CD14-positive monocyte (primary cell): ENCODE results near the gene CD3E. TPM values are rescaled to one million over a fixed set of nuclear protein-coding genes. Genes with fewer than 3 reads are reported as not detected.

ENCODE experiments used
- DNase-seq, 3 donors: peaks; one replicate each; pipeline ENCODE4 v3.0.0-alpha.2; 2011 to 2022
- H2AFZ ChIP-seq: 2 replicates; pipeline ENCODE4 v1.6.0; 2012; ENCODE audit warnings: mild to moderate bottlenecking, low read depth, low read length, inconsistent platforms; ENCODE audit not compliant: insufficient read depth, poor library complexity, severe bottlenecking
- H3K27ac ChIP-seq, 2 donors: 1 replicate in 1 of 2; 2 replicates in 1 of 2; pipeline ENCODE4 v1.5.1; 2012 to 2013; ENCODE audit warnings: low read length in 2 of 2, control low read depth in 1 of 2, inconsistent platforms in 1 of 2, low read depth in 1 of 2, mild to moderate bottlenecking in 1 of 2
- H3K27me3 ChIP-seq, 2 donors: one replicate each; pipeline versions ENCODE4 v1.6.0 to v1.6.1; 2011 to 2013; ENCODE audit warnings: low read length in 2 of 2; ENCODE audit not compliant: control insufficient read depth in 2 of 2, insufficient read depth in 2 of 2
- H3K36me3 ChIP-seq, 2 donors: replicated peaks in 1 of 2; 1 replicate in 1 of 2; 2 replicates in 1 of 2; pipeline versions ENCODE4 v1.5.1 to v1.6.1; 2012 to 2013; ENCODE audit warnings: low read length in 2 of 2, control low read depth in 1 of 2, inconsistent platforms in 1 of 2, mild to moderate bottlenecking in 1 of 2; ENCODE audit not compliant: insufficient read depth in 2 of 2, control insufficient read depth in 1 of 2
- H3K4me1 ChIP-seq, 2 donors: 1 replicate in 1 of 2; 2 replicates in 1 of 2; pipeline versions ENCODE4 v1.5.1 to v1.6.1; 2012 to 2013; ENCODE audit warnings: low read length in 2 of 2, control low read depth in 1 of 2, inconsistent platforms in 1 of 2, mild to moderate bottlenecking in 1 of 2, moderate library complexity in 1 of 2; ENCODE audit not compliant: insufficient read depth in 2 of 2, control insufficient read depth in 1 of 2
- H3K4me2 ChIP-seq: replicated peaks from 2 replicates; pipeline ENCODE3; 2012; ENCODE audit warnings: low read length, moderate library complexity, mild to moderate bottlenecking; ENCODE audit not compliant: poor library complexity, severe bottlenecking; ENCODE audit errors: extremely low read depth
- H3K4me3 ChIP-seq, 3 experiments: fragments of 200-600 bp in 1 of 3; sonication (generic) in 1 of 3; replicated peaks in 1 of 3; 1 replicate in 2 of 3; 2 replicates in 1 of 3; pipeline ENCODE4 v1.5.1; 2011 to 2013; ENCODE audit warnings: low read length in 3 of 3, mild to moderate bottlenecking in 3 of 3, control low read depth in 2 of 3, low read depth in 2 of 3, inconsistent platforms in 1 of 3, moderate library complexity in 1 of 3
- H3K79me2 ChIP-seq: 2 replicates; pipeline ENCODE4 v1.6.0; 2012; ENCODE audit warnings: mild to moderate bottlenecking, control low read depth, inconsistent platforms, low read length, moderate library complexity; ENCODE audit not compliant: insufficient read depth
- H3K9ac ChIP-seq: 2 replicates; pipeline ENCODE4 v1.6.0; 2017; ENCODE audit warnings: low read length, mild to moderate bottlenecking; ENCODE audit not compliant: insufficient read depth, poor library complexity, severe bottlenecking
- H3K9me3 ChIP-seq, 2 donors: replicated peaks in 1 of 2; 1 replicate in 1 of 2; 2 replicates in 1 of 2; pipeline versions ENCODE4 v1.5.1 to v1.6.1; 2012 to 2013; ENCODE audit warnings: low read length in 2 of 2, control low read depth in 1 of 2; ENCODE audit not compliant: control insufficient read depth in 1 of 2, insufficient read depth in 1 of 2
- H4K20me1 ChIP-seq: 2 replicates; pipeline ENCODE4 v1.6.0; 2012; ENCODE audit warnings: mild to moderate bottlenecking, low read length, control low read depth, moderate library complexity; ENCODE audit not compliant: insufficient read depth
- H3K27ac Mint-ChIP-seq, 7 donors: one replicate each; pipeline ENCODE4 v1.8.0; 2020; ENCODE audit warnings: mild to moderate bottlenecking in 7 of 7, mixed read lengths in 7 of 7, moderate library complexity in 6 of 7, inconsistent platforms in 2 of 7
- H3K27me3 Mint-ChIP-seq, 3 donors: one replicate each; pipeline ENCODE4 v1.8.0; 2021 to 2022; ENCODE audit warnings: low read depth in 3 of 3, mild to moderate bottlenecking in 3 of 3, mixed read lengths in 3 of 3, moderate library complexity in 3 of 3, inconsistent platforms in 1 of 3
- H3K36me3 Mint-ChIP-seq, 2 donors: one replicate each; pipeline ENCODE4 v1.8.0; 2020; ENCODE audit warnings: mixed read lengths in 2 of 2, inconsistent platforms in 1 of 2, mild to moderate bottlenecking in 1 of 2
- H3K4me1 Mint-ChIP-seq: one replicate; pipeline ENCODE4 v1.8.0; 2020; ENCODE audit warnings: mild to moderate bottlenecking, mixed read lengths
- H3K4me3 Mint-ChIP-seq, 2 donors: one replicate each; pipeline ENCODE4 v1.8.0; 2020; ENCODE audit warnings: mild to moderate bottlenecking in 2 of 2, mixed read lengths in 2 of 2, moderate library complexity in 1 of 2
- H3K9me3 Mint-ChIP-seq, 7 donors: one replicate each; pipeline ENCODE4 v1.8.0; 2020 to 2022; ENCODE audit warnings: mixed read lengths in 7 of 7, mild to moderate bottlenecking in 6 of 7, moderate library complexity in 6 of 7, inconsistent platforms in 2 of 7
- CTCF ChIP-seq: fragments of 200-600 bp; IDR thresholded peaks from one replicate; pipeline ENCODE4 v1.8.0; 2022; ENCODE audit warnings: antibody characterized with exemption, mild to moderate bottlenecking
- WGBS: methylation state at CpG from one replicate; pipeline ENCODE4 v1.1.5; 2013; ENCODE audit warnings: missing lambda C conversion rate; ENCODE audit not compliant: insufficient coverage; 5-methylcytosine and 5-hydroxymethylcytosine counted together
- intact Hi-C, 2 donors: fragments of 100-400 bp; cut with micrococcal nuclease; formaldehyde crosslinking; loops; one replicate each; pipeline versions ENCODE4 v1.15.0 to v1.15.1; 2023
- polyA plus RNA-seq, 3 donors: library from polyadenylated mRNA; depleted of rRNA in 1 of 3; unstranded in 2 of 3; stranded (reverse) in 1 of 3; fragments of 300-500 nt in 2 of 3; fragments of >200 nt in 1 of 3; fragmentation: Illumina TruSeq in 2 of 3; gene quantifications; 1 replicate in 2 of 3; 2 replicates in 1 of 3; pipeline ENCODE4 v1.2.3, GENCODE V29; 2012 to 2021

Gene CD3E
- polyA plus RNA-seq, 3 donors, result 0.12 to 1.6 (median 1.5) TPM

- no peak overlapping the region for H2AFZ ChIP-seq
These were observed 18.0 kb upstream of the CD3E start for GRCh38 chr11:118286545-118286944.

GRCh38 chr11:118287006-118287405 lies 17.5 kb upstream of the CD3E start:
- Mint-ChIP-seq H3K27me3 (peaks cover 0 to 4% (median 0%) of the 10 kb centered on the region in 3 donors), H3K36me3 (peaks cover 0 to 1% of the 10 kb centered on the region in 2 donors), H3K9me3 (peaks cover 0 to 3% (median 3%) of the 10 kb centered on the region in 7 donors), H3K4me3 (no peak overlapping the region), H3K4me1 (peaks cover 19% of the 10 kb centered on the region), H3K27ac (no peak overlapping the region)
- Histone ChIP-seq H3K27ac (no peak overlapping the region), H4K20me1 (no peaks in the 10 kb centered on the region), H3K36me3 (no peaks in the 10 kb centered on the region), H3K9me3 (no peaks in the 10 kb centered on the region), H3K27me3 (no peaks in the 10 kb centered on the region), H3K4me3 (no peak overlapping the region), H3K79me2 (no peaks in the 10 kb centered on the region), H3K4me2 (no peak overlapping the region), H2AFZ (no peak overlapping the region), H3K4me1 (peaks cover 12 to 29% of the 10 kb centered on the region in 2 donors), H3K9ac (no peak overlapping the region)
- DNase-seq, result no peak
- WGBS, result no CpG with 5 or more reads among the region's 1 CpG
- intact Hi-C loops, result no loop called here
- TF ChIP-seq CTCF, result no peak

More at GRCh38 chr11:118286545-118286944, 18.0 kb upstream of the CD3E start:
- no peak overlapping the region for H3K27ac ChIP-seq
- no peak overlapping the region for H3K9ac ChIP-seq
- peaks cover 0 to 1% of the 10 kb centered on the region in 2 donors for H3K36me3 Mint-ChIP-seq
- no peak for TF ChIP-seq CTCF
- peaks cover 0 to 3% (median 3%) of the 10 kb centered on the region in 7 donors for H3K9me3 Mint-ChIP-seq
- H3K27me3 ChIP-seq, result no peaks in the 10 kb centered on the region
- no peaks in the 10 kb centered on the region for H3K79me2 ChIP-seq
- H4K20me1 ChIP-seq, result no peaks in the 10 kb centered on the region
- no peak overlapping the region for H3K4me3 Mint-ChIP-seq
- H3K4me1 ChIP-seq, result peaks cover 8 to 25% of the 10 kb centered on the region in 2 donors
- no peaks in the 10 kb centered on the region for H3K36me3 ChIP-seq
- H3K27ac Mint-ChIP-seq, result no peak overlapping the region
- H3K4me2 ChIP-seq, result no peak overlapping the region
- H3K9me3 ChIP-seq, result no peaks in the 10 kb centered on the region
- no CpG with 5 or more reads among the region's 2 CpGs for WGBS
- no peak overlapping the region for H3K4me3 ChIP-seq
- peaks cover 0 to 2% (median 0%) of the 10 kb centered on the region in 3 donors for H3K27me3 Mint-ChIP-seq
- intact Hi-C loops, result no loop called here
- H3K4me1 Mint-ChIP-seq, result peaks cover 14% of the 10 kb centered on the region
- DNase-seq, result no peak
